HG02870 (cell line): Measurements from ENCODE around the gene SCGB1D4.

ENCODE experiments used
- ATAC-seq: cut with Tn5 transposase; IDR thresholded peaks from one replicate; pipeline ENCODE4 v1.9.1; 2021; ENCODE audit warnings: mild to moderate bottlenecking, moderate library complexity; ENCODE audit not compliant: unreplicated experiment

Gene SCGB1D4

DNA sequence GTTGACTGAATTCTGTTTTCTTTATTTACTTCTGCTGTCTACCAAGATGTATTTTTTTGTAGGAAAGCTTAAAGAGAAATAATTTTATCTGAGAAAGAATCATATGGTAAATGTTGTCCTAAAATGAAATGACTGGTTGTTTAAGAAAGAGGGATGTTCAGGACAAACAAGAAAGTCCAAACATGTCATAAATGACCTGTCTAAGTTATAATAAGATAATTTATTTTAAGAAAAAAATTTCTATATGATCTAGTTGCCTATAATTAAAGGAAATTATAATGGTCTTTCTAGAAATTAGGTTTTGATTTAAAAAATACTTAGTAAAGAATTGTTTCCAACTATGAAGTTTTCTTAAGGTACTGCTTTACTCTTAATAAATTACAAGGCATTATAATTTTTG, 18.4 kb downstream of the SCGB1D4 start:
- ATAC-seq: no peak

DNA sequence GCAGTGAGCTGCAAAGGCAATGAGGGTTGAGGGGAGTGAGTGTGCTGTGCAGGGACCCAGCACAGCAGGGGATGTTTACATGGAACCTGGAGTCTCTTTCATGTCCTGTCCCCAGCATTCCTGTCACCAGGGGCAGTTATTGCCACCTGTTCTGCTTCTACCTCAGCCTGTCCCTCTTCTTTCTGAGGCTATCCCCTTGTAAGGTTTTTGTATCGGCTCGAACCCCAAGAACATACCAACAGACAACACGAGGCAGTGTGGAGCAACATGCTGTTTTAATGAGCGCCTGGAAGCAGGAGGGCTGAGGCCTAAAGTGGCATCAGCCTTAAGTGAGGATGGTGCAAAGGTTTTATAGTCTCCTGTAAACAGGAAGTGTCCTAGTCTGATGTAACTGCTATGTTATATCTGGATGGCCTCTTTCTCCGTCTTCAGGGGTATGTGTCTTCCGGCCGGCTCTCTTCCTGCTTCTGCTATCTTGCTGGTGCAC, 25.0 kb downstream of the SCGB1D4 start:
- ATAC-seq: no peak

DNA sequence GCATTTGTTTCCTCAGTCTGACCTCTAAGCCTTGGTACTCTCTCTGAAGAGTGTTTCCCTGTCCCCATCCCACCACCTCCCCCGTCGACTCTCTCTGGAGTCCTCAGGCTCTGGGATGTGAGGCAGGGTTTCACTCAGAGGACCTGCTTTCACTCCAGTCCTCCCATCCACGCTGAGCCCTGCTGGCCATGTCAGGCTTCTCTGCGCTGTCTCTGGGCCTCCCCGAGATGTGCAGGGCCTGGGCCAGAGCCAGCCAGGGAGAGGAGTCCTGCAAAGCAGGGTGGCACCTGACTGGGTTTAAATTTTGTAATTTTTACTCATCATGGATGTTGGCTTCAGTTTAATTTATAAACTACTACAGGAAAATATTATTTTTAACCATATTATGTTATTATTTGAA, 25.6 kb downstream of the SCGB1D4 start:
- ATAC-seq: no peak

DNA sequence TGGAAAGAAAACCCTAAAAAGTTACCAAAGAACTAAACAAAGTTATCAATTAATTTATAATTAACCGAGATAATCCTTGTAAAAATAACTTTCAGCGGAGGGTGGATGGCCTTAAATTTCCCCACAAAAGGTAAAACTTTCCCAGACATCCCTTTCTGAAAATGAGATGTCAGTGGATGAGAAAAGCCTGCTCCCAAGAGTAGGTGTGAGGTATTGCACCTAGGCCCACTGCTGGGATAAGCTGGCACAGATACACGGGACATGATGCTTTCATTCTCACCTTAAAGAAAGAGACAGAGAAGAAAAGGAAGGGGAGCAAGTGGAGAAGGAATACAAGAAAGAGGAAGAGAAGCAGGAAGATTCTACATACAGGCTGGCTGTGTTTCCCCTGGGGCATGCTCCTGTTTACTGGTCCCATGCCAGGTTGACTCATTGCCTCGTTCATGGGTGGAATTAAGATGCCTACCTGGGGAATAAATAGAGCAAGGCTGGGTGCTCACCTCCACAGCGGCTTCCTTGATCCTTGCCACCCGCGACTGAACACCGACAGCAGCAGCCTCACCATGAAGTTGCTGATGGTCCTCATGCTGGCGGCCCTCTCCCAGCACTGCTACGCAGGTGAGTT, 29.1 kb downstream of the SCGB1D4 start, which contains the start of gene SCGB2A2:
Gene SCGB2A2 (plus strand): TSS at position 505 of the 625 bp plus-strand sequence. CDS start 59 bp downstream, at position 564.
- no peak for ATAC-seq

DNA sequence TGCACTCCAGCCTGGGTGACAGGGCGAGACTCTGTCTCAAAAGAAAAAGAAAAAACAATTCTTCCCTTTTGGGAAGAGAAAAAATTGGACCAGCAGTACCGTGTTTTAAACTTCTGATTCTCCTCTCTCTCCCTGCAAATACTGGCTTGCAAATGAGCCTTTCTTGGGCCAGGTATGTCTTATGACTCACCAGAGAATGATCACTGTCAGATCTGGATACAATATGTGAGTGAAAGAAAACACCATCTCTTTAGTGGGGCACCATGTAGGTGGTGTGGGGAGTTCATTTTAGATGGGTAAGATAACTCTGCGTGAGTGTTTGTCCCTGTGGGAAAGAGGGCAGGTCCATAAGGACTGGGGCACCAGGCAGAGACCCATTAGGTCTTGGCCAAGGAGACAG, 31.3 kb downstream of the SCGB1D4 start:
- no peak for ATAC-seq

DNA sequence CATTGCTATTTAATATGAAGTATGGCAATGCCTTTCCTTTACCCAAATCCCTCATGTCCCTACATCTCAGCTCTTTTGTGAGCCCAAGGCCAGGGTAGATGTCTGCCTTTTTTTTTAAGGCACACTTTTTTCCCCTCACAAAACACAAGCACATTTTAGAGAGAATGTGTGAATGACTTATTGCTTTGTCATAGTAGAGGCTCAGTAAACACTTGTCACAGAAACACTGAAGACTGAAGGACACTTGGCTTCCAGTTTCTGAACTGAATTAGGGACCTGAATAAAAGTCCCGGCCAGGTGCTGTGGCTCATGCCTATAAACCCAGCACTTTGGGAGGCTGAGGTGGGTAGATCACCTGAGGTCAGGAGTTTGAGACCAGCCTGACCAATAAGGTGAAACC, 31.8 kb downstream of the SCGB1D4 start:
- ATAC-seq: no peak

DNA sequence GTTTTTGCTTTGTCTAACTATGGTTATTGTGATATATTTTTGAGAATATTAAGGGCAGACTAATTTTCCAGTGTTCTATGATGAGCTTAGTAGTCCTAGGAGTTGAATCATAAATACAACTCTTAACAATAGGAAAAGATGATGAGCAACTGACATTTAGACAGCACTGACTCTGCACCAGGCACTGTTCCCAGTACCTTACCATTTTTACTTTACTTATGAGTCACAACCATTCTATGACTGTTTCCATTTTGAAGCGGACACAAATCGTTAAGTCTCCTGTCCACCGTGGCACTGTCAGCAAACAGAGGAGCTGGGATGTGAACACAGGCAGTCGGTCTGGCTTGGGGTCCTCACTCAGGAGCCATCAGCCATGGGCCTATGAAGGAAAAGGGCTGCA, 32.3 kb downstream of the SCGB1D4 start:
- no peak for ATAC-seq

DNA sequence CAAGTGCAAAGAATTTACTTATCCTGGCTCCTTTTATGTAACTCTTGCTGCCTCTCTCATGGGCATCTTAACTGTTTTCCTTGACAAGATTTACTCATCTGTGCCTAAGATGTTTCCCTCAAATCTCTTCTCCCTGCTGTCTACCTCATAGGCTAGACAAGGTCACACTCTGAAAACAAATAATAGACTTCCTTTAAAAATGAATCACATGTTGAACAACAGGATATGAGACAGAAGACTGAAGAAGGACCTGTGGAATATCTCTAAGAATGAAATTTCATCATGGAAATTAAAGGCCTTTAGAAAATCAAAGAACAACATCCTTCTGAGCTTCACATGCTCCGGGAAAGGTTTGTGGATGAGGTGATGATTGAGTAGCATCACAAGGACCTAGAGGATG, 34.9 kb downstream of the SCGB1D4 start:
- no peak for ATAC-seq

DNA sequence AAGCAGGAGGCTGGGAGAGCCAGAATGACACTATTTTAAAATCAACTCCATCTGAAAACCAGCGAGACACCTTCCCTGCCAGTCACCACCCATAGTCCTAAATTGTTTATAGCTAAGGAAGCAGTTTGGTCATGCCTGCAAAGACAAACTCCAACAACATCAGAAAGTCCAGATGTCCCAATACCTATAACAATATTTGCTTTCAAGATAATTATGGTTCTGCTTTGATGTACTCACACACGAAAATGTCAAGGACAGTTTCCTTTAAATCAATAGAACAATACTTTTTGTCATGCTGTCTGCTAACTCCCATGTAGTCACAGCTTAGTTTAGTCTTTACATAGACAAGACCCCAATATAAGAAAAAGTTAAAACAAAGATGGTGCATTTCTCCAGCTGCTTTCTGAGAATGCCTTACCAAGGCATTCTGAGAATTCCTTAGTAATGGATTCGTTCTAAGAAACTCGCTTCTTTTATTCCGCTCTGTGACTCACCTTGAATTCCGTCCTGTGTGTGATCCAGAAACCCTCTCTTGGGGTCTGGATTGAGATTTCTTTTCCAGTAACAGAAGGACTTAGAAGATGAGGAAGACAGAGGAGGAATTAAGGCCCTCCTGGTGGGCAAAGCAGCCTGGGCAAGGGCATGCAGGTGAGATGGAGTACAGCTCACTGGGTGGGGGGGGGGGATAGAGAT, 38.5 kb downstream of the SCGB1D4 start:
- ATAC-seq: no peak

DNA sequence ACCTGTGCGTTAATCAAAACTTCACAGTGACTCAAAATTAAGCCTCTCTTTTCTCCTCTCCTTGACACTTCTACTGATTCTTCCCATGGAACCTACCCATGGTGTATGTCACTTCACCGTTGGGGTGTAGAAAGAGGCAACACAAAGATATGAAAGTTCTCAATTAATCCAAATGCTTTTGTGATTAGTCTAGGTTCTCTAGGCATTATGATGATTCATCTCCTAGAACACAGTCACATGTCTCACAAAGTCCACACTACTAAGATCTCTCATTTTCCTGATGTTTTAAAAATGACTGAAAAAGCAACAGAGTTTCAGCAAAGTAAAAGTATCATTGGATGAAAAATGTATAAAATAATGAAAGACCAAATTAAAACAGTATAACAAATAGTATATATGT, 42.6 kb downstream of the SCGB1D4 start:
- ATAC-seq: no peak

DNA sequence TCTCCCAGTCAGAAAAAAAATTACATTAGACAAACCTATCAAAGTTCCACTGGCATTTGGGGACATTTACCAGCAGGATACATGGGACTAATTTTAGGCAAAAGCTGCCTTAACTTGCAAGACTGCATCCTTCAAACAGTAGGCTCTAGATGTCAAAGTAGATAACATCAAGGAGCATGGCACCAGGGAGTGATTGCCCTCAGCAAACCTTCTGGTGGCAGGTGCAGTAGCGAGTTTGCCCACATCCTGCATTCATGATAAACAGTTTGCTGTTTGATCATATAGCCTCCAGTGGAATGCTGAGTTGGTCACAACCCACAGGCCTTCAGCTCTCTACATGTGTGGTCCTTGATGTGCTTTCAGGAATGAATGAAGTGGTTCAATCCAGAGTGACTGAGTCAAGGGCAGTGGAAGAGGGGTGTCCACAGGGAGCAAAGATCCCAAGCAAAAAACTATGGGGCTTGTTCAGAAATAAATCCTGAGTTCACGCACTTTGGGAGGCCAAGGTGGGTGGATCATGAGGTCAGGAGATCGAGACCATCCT, 44.8 kb downstream of the SCGB1D4 start:
- ATAC-seq: no peak

DNA sequence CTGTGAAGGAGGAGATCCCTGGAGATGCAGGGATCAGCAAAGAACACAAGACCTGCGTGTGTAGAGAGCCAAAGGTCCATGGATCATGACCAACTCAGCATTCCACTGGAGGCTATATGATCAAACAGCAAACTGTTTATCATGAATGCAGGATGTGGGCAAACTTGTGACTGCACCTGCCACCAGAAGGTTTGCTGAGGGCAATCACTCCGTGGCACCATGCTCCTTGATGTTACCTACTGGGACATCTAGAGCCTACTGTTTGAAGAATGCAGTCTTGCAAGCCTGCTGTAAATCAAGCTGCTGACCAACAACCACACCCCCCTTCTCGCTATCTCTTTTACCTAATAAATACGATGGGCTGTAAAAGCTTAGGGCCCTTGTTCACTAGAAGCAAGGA, 47.2 kb downstream of the SCGB1D4 start:
- ATAC-seq: no peak
